Activated CD8-positive, alpha-beta T cell treated with anti-CD3 and anti-CD28 coated beads for 36 hours (primary cell): Measurements from ENCODE around the gene MGAT5B. TPM values are rescaled to one million over a fixed set of nuclear protein-coding genes. Genes with fewer than 3 reads are reported as not detected.
"Not testable (repeated sequence)": the region's sequence is repeated elsewhere in the genome, so short reads cannot be mapped to it uniquely, and the experiment has no call there.

ENCODE experiments used
- ATAC-seq: fragments of 200-7000 bp; cut with Tn5 transposase; one replicate; pipeline ENCODE4 v1.10.0; 2021; ENCODE audit warnings: mild to moderate bottlenecking, moderate library complexity
- CTCF ChIA-PET: fragments of 350-600 bp; sonication (Branson Sonifier 250); formaldehyde crosslinking; loops from one replicate; lab custom pipeline; 2021; ENCODE audit warnings: antibody characterized with exemption; lab: Charles Lee
- POLR2A ChIA-PET: fragments of 350-600 bp; sonication (Branson Sonifier 250); formaldehyde crosslinking; loops from one replicate; lab custom pipeline; 2021; ENCODE audit warnings: antibody characterized with exemption; lab: Charles Lee
- DNase-seq: peaks from one replicate; pipeline ENCODE4 v3.0.0-alpha.2; 2020
- H3K27ac Mint-ChIP-seq: one replicate; pipeline ENCODE4 v1.8.0; 2021; ENCODE audit warnings: mild to moderate bottlenecking, mixed read lengths
- H3K27me3 Mint-ChIP-seq: one replicate; pipeline ENCODE4 v1.8.0; 2021; ENCODE audit warnings: mixed read lengths
- H3K36me3 Mint-ChIP-seq: one replicate; pipeline ENCODE4 v1.8.0; 2021; ENCODE audit warnings: low read depth, mixed read lengths
- H3K4me1 Mint-ChIP-seq: one replicate; pipeline ENCODE4 v1.8.0; 2021; ENCODE audit warnings: low read depth, mixed read lengths
- H3K4me3 Mint-ChIP-seq: one replicate; pipeline ENCODE4 v1.8.0; 2021; ENCODE audit warnings: mild to moderate bottlenecking, moderate library complexity, mixed read lengths
- H3K9me3 Mint-ChIP-seq: one replicate; pipeline ENCODE4 v1.8.0; 2021; ENCODE audit warnings: mixed read lengths
- CTCF ChIP-seq: fragments of 200-600 bp; IDR thresholded peaks from one replicate; pipeline ENCODE4 v1.8.0; 2022; ENCODE audit warnings: antibody characterized with exemption, mild to moderate bottlenecking
- intact Hi-C: fragments of 100-400 bp; cut with micrococcal nuclease; formaldehyde crosslinking; loops from one replicate; pipeline ENCODE4 v1.10.0; 2022
- total RNA-seq, 2 experiments: library from RNA; stranded (reverse); gene quantifications; one replicate each; pipeline ENCODE4 v1.2.3, GENCODE V29; 2021

MGAT5B gene
- total RNA-seq, 2 experiments from 2014 or later = not detected

- POLR2A ChIA-PET = interaction anchor here (0.6 kb wide), 1 partner anchor 12 kb away, joined by 4 read pairs; no protein-coding TSS in a partner anchor
- Mint-ChIP-seq H3K36me3 (no peaks in the 10 kb centered on the region), H3K9me3 (no peaks in the 10 kb centered on the region), H3K27me3 (peaks cover 3% of the 10 kb centered on the region), H3K27ac (no peak overlapping the region), H3K4me1 (peaks cover 7% of the 10 kb centered on the region), H3K4me3 (no peak overlapping the region)
- intact Hi-C loops = no loop called here
- no peak for DNase-seq
- no peak for TF ChIP-seq CTCF
- CTCF ChIA-PET = interaction anchor here (1.2 kb wide), 1 partner anchor 88 kb away, joined by 4 read pairs; no protein-coding TSS in a partner anchor
- ATAC-seq = no peak
Observed at GRCh38 chr17:76967762-76968161, 99.6 kb downstream of the MGAT5B start.

- DNase-seq (peak; percentile 80), ATAC-seq (peak; percentile 88)
- H3K27ac Mint-ChIP-seq = peak overlapping the region; percentile 34
- no peak for TF ChIP-seq CTCF
- H3K27me3 Mint-ChIP-seq = peaks cover 3% of the 10 kb centered on the region
- peak overlapping the region; percentile 66 for H3K4me3 Mint-ChIP-seq
- intact Hi-C loops = no loop called here
- no peaks in the 10 kb centered on the region for H3K9me3 Mint-ChIP-seq
- POLR2A ChIA-PET = no interaction called here
- CTCF ChIA-PET = interaction anchor here (0.9 to 1.8 kb wide), 6 partner anchors 27 to 101 kb away, joined by 3 to 6 read pairs (median 4); partner anchors contain the start of gene MGAT5B
- no peaks in the 10 kb centered on the region for H3K36me3 Mint-ChIP-seq
- peaks cover 7% of the 10 kb centered on the region for H3K4me1 Mint-ChIP-seq
Observed at GRCh38 chr17:76968707-76969597, 100.7 kb downstream of the MGAT5B start.

GRCh38 chr17:76969598-76970172 lies 101.5 kb downstream of the MGAT5B start:
- Mint-ChIP-seq H3K36me3 (no peaks in the 10 kb centered on the region), H3K27ac (peak overlapping the region; percentile 34), H3K4me3 (peak overlapping the region; percentile 66), H3K27me3 (peaks cover 3% of the 10 kb centered on the region), H3K9me3 (no peaks in the 10 kb centered on the region), H3K4me1 (peaks cover 7% of the 10 kb centered on the region)
- no peak for DNase-seq
- TF ChIP-seq CTCF = no peak
- ChIA-PET CTCF (interaction anchor here (0.9 to 1.8 kb wide), 6 partner anchors 28 to 101 kb away, joined by 3 to 6 read pairs (median 4); partner anchors contain the start of gene MGAT5B), POLR2A (no interaction called here)
- ATAC-seq = no peak
- intact Hi-C loops = no loop called here

GRCh38 chr17:76970228-76970627 lies 102.0 kb downstream of the MGAT5B start:
- H3K36me3 Mint-ChIP-seq, DNase-seq, H3K27me3 Mint-ChIP-seq, H3K27ac Mint-ChIP-seq, intact Hi-C loops, ATAC-seq, H3K4me3 Mint-ChIP-seq, POLR2A ChIA-PET, H3K4me1 Mint-ChIP-seq, H3K9me3 Mint-ChIP-seq: not testable (repeated sequence)
- CTCF ChIA-PET = interaction anchor here (0.6 to 1.8 kb wide), 2 partner anchors 31 to 36 kb away, joined by 3 to 6 read pairs; no protein-coding TSS in a partner anchor

GRCh38 chr17:76972046-76972641 lies 103.9 kb downstream of the MGAT5B start:
- CTCF ChIA-PET = no interaction called here

More at GRCh38 chr17:76972046-76972641, 103.9 kb downstream of the MGAT5B start:
- Mint-ChIP-seq H3K4me1 (peaks cover 7% of the 10 kb centered on the region), H3K4me3 (no peak overlapping the region), H3K9me3 (no peaks in the 10 kb centered on the region), H3K36me3 (no peaks in the 10 kb centered on the region), H3K27me3 (peaks cover 3% of the 10 kb centered on the region), H3K27ac (no peak overlapping the region)
- no peak for TF ChIP-seq CTCF
- POLR2A ChIA-PET = interaction anchor here (1.3 kb wide), 1 partner anchor 35 kb away, joined by 4 read pairs; no protein-coding TSS in a partner anchor
- DNase-seq (no peak), ATAC-seq (no peak)
- intact Hi-C loops = no loop called here
